ENCODE results near the gene MISP3. TPM values are rescaled to one million over a fixed set of nuclear protein-coding genes. Genes with fewer than 3 reads are reported as not detected.
A peak's percentile ranks its signal among the peaks of the same experiment; 100 is the strongest.

The MISP3 gene
- total and polyA plus RNA-seq, 2 experiments from 2014 or later, result 1.9 to 2.4 TPM

- TF ChIP-seq ZNF114 (CRISPR knock-in tag; IDR thresholded peaks at IDR 0.05) (no peak), CTCF (conservative IDR thresholded peaks at IDR 0.05; ENCODE audit: low read depth in 2 of 2) (no peak), EZH2phosphoT487 (IDR thresholded peaks at IDR 0.05; ENCODE audit: unreplicated experiment) (no peak), ZNF331 (CRISPR knock-in tag; IDR thresholded peaks at IDR 0.05; ENCODE audit: low read depth) (no peak), EZH2 (IDR thresholded peaks at IDR 0.05; ENCODE audit: low read depth, unreplicated experiment) (no peak), ETS1 (IDR thresholded peaks at IDR 0.05) (no peak), ZNF462 (CRISPR knock-in tag; IDR thresholded peaks at IDR 0.05) (no peak), STAT1 (IDR thresholded peaks at IDR 0.05; ENCODE audit: unreplicated experiment) (no peak), CREB1 (CRISPR knock-in tag; IDR thresholded peaks at IDR 0.05; ENCODE audit: low read depth) (no peak), REST (IDR thresholded peaks at IDR 0.05; ENCODE audit: unreplicated experiment) (no peak), NANOG (IDR thresholded peaks at IDR 0.05; ENCODE audit: borderline replicate concordance) (no peak), JUNB (IDR thresholded peaks at IDR 0.05; ENCODE audit: unreplicated experiment) (no peak), POLR2AphosphoS5 (IDR thresholded peaks at IDR 0.05; ENCODE audit: low read depth) (no peak)
- peak overlapping the region; percentile 75 for H3K4me3 Mint-ChIP-seq
Measured at GRCh38 chr19:14088634-14089411, 16.2 kb downstream of the MISP3 start.

More at GRCh38 chr19:14088634-14089411, 16.2 kb downstream of the MISP3 start:
- Mint-ChIP-seq H3K27ac (no peak overlapping the region), H3K9me3 (peaks cover 9% of the 10 kb centered on the region), H3K27me3 (ENCODE audit: insufficient read depth, low read depth, poor library complexity) (peaks cover 25% of the 10 kb centered on the region), H3K4me1 (peaks cover 15% of the 10 kb centered on the region), H3K36me3 (ENCODE audit: low read depth) (peaks cover 23% of the 10 kb centered on the region)
- Histone ChIP-seq H3K27ac (ENCODE audit: low read depth) (no peak overlapping the region), H3K4me3 (peak overlapping the region; percentile 56), H3K4me2 (peak overlapping the region; percentile 72), H2AFZ (no peak overlapping the region), H3F3A (replicated peaks; ENCODE audit: low read depth) (peaks cover 30% of the 10 kb centered on the region), H3K36me3 (ENCODE audit: insufficient read depth) (peaks cover 9% of the 10 kb centered on the region; the same call in 1 of the 2 replicates), H3K79me2 (replicated peaks; ENCODE audit: insufficient read depth) (no peaks in the 10 kb centered on the region), H3K27me3 (ENCODE audit: insufficient read depth) (peaks cover 42% of the 10 kb centered on the region), H4K20me1 (replicated peaks; ENCODE audit: insufficient read depth) (0 out of 2 replicates have a peak, but pooled peaks cover 6% of the 10 kb centered on the region), H3K4me1 (ENCODE audit: insufficient read depth) (peaks cover 12% of the 10 kb centered on the region), H3K9me2 (ENCODE audit: insufficient read depth) (no peaks in the 10 kb centered on the region)
- DNase-seq (ENCODE audit: low spot score) (no peak), ATAC-seq (no peak)

All from GM23338 (cell line).